Neutrophil (primary cell): ENCODE results near the gene HOXA10.

Source experiments
- H3K27ac ChIP-seq: fragments of 200-600 bp; sonication (generic); 2 replicates; pipeline ENCODE4 v1.5.1; 2016; ENCODE audit warnings: mild to moderate bottlenecking, moderate library complexity
- H3K27me3 ChIP-seq: fragments of 200-600 bp; sonication (generic); 2 replicates; pipeline ENCODE4 v1.6.0; 2016; ENCODE audit warnings: mild to moderate bottlenecking
- H3K36me3 ChIP-seq: fragments of 200-600 bp; sonication (generic); 2 replicates; pipeline ENCODE4 v1.5.1; 2017
- H3K4me1 ChIP-seq, 2 experiments: fragments of 200-600 bp in 1 of 2; sonication (generic) in 1 of 2; 1 replicate in 1 of 2; 2 replicates in 1 of 2; pipeline versions ENCODE4 v1.5.1 to v1.6.1; 2013 to 2016; ENCODE audit warnings: low read depth in 1 of 2, low read length in 1 of 2, mild to moderate bottlenecking in 1 of 2, moderate library complexity in 1 of 2; ENCODE audit not compliant: control insufficient read depth in 1 of 2, insufficient read depth in 1 of 2
- H3K4me3 ChIP-seq, 2 experiments: fragments of 200-600 bp in 1 of 2; sonication (generic) in 1 of 2; 1 replicate in 1 of 2; 2 replicates in 1 of 2; pipeline ENCODE4 v1.5.1; 2013 to 2016; ENCODE audit warnings: low read depth in 1 of 2, low read length in 1 of 2, mild to moderate bottlenecking in 1 of 2, moderate library complexity in 1 of 2
- H3K9me3 ChIP-seq: fragments of 200-600 bp; sonication (generic); 2 replicates; pipeline ENCODE4 v1.5.1; 2016
- TF ChIP-seq, protein P1 (sequence below): fragments of 200-600 bp; sonication (generic); IDR thresholded peaks from 2 replicates; pipeline ENCODE4 v1.5.1; 2016; ENCODE audit warnings: antibody characterized with exemption

Gene HOXA10

DNA sequence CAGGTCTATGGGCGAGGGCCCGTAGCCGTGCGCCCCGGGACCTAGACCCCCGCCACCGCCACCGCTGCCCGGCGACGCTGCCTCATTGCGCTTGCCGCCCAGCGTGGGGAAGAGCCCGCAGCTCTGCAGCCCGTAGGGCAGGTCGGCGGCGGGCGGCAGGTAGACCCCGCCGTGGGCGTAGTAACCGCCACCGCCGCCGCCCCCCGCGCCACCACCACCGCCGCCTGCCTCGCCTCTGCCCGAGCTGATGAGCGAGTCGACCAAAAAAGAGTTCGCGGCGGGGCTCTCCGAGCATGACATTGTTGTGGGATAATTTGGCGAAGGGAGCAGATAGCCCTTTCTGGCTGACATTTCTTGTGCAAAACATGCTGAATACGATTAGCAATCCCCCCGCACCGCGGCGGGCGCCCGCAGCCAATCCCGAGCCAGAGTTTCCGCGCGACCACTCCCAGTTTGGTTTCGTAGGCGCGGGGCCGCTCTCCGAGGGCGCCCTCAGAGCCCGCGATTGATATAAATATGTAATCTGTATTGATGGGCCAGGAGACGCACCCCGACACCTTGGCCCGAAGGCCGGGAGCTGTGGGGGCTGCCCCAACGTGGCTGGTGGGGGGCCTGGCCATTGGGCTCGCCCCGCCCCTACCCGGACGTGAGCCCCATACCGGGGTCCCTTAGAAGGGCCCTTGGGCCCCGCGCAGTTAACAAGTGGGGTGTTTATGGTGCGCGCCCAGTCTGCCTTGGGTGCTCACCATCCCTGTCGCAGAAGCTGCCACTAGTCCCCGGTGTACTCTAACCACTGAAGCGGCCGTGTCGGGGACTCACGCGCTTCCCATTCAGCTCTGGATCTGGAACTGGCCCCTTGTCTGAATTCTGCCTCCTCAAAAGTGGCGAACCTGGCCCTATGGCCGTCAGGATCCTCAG, at the start of gene HOXA10:
Gene HOXA10 (minus strand): TSS at position 365 of the 918 bp plus-strand sequence. CDS start 14 bp downstream, at position 351.
- no peaks in the 10 kb centered on the region for H3K9me3 ChIP-seq
- peaks cover 26 to 44% of the 10 kb centered on the region in 2 experiments for H3K4me1 ChIP-seq
- H3K36me3 ChIP-seq, result no peaks in the 10 kb centered on the region
- peak within 1 kb of the TSS; percentile 47 for H3K27ac ChIP-seq
- peak within 1 kb of the TSS; percentile 40 to 67 for H3K4me3 ChIP-seq
- H3K27me3 ChIP-seq, result peaks cover 100% of the 10 kb centered on the region
- TF ChIP-seq, protein P1, sequence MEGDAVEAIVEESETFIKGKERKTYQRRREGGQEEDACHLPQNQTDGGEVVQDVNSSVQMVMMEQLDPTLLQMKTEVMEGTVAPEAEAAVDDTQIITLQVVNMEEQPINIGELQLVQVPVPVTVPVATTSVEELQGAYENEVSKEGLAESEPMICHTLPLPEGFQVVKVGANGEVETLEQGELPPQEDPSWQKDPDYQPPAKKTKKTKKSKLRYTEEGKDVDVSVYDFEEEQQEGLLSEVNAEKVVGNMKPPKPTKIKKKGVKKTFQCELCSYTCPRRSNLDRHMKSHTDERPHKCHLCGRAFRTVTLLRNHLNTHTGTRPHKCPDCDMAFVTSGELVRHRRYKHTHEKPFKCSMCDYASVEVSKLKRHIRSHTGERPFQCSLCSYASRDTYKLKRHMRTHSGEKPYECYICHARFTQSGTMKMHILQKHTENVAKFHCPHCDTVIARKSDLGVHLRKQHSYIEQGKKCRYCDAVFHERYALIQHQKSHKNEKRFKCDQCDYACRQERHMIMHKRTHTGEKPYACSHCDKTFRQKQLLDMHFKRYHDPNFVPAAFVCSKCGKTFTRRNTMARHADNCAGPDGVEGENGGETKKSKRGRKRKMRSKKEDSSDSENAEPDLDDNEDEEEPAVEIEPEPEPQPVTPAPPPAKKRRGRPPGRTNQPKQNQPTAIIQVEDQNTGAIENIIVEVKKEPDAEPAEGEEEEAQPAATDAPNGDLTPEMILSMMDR, result no peak

DNA sequence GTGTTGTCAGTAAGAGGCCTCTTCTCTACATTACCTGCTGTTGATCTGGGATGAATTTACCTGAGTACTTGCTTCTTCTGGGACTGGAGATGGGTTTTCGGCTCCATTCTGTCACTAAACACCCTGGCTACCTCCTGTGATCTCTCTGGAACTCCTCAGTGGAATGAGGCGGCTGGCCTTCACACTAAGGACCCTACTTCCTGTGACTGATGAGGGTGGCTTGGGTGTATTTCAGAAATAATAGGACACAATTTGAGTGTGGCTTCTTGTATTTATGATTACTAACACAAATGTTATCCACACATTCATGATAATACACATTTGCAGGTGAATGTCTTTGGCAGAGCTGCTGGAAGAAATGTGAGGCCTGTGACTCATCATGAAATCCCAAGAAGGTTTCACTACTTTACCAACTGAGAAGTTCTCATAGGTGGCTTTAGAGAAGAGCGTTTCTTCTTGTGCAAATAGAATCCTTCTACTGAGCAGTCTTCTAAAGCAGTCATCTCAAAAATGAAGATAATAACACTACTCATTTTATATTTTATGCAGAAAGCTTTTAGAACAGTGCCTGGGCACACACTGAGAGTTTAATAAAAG, 47.2 kb upstream of the HOXA10 start:
- Histone ChIP-seq H3K27ac (no peak overlapping the region), H3K36me3 (no peaks in the 10 kb centered on the region), H3K27me3 (peaks cover 100% of the 10 kb centered on the region), H3K4me1 (no peaks in the 10 kb centered on the region), H3K9me3 (no peaks in the 10 kb centered on the region), H3K4me3 (no peak overlapping the region)
- TF ChIP-seq, protein P1, result no peak

DNA sequence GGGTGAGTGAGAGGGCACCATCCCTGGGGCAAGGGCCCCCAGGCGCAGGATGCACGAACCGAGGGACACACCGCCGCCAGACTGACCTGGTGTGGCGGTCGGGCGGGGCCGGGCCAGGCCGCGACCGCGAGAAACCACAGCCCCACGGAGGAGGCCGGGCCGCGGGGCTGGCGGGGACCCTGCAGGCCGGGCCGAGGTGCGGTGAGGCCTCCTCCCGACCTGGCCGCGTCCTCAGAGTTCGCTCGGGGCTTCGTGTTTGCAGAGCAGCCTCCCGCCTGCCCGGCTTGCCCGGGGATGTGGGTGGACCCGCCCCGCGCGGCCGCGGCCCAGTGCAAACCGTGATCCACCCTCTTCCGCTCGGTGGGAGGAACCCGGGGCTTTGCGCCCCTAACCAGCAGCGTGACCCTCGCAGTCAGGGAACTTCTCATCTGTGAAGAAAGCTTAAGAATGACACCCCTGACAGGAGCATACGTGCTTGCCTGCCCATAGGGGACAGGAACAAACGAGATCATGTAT, 46.4 kb upstream of the HOXA10 start:
- Histone ChIP-seq H3K4me1 (no peaks in the 10 kb centered on the region), H3K4me3 (no peak overlapping the region), H3K27ac (no peak overlapping the region), H3K36me3 (no peaks in the 10 kb centered on the region), H3K27me3 (peaks cover 100% of the 10 kb centered on the region), H3K9me3 (no peaks in the 10 kb centered on the region)
- TF ChIP-seq, protein P1, result no peak

DNA sequence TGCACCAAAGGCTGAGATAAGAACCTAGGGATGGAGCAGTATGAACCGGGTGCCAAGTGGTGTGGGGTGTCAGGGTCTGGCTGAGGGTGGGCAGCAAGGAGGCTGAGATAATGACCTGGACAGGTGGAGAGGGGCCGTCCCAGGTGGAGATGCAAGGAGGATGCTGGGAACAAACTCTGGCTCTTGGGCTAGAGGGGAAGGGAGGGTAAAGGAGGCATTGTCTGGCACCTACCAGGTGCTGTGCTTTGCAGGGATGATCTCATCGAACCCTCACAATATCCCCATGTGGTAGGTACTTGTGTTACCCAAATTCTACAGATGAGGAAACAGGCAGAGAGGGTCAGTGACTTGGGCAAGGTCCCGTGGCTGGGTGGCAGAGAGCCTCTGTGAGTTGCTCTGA, 45.7 kb upstream of the HOXA10 start:
- Histone ChIP-seq H3K27ac (no peak overlapping the region), H3K36me3 (no peaks in the 10 kb centered on the region), H3K4me3 (no peak overlapping the region), H3K9me3 (no peaks in the 10 kb centered on the region), H3K27me3 (peaks cover 100% of the 10 kb centered on the region), H3K4me1 (no peaks in the 10 kb centered on the region)
- TF ChIP-seq, protein P1, result no peak

DNA sequence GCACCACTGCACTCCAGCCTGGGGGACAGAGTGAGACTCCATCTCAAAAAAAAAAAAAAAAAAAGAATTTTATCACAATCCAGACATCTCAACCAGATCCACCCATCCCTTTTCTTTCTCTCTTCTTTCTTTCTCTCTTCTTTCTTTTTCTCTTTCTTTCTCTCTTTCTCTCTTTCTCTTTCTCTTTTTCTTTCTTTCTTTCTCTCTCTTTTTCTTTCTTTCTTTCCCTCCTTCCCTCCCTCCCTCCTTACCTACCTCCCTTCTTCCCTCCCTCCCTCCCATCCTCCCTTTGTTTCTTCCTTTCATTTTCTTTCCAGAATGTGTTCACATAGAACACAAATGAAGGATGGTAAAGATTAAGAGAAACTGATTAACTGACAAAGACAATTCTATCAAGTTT, 43.8 kb upstream of the HOXA10 start:
- no peaks in the 10 kb centered on the region for H3K4me1 ChIP-seq
- H3K27ac ChIP-seq, result no peak overlapping the region
- TF ChIP-seq, protein P1, result no peak
- H3K9me3 ChIP-seq, result no peaks in the 10 kb centered on the region
- H3K36me3 ChIP-seq, result no peaks in the 10 kb centered on the region
- H3K27me3 ChIP-seq, result peaks cover 100% of the 10 kb centered on the region
- H3K4me3 ChIP-seq, result no peak overlapping the region
